HPDE6-E6E7 (cell line): Measurements from ENCODE around the gene GARNL3.

Source experiments
- DNase-seq: peaks from one replicate; pipeline ENCODE4 v3.0.0; 2011; ENCODE audit warnings: missing footprints; ENCODE audit errors: extremely low spot score

Gene GARNL3

GRCh38 chr9:127264462-127265219 is at the start of gene GARNL3:
Gene GARNL3 (plus strand): TSS chr9:127264774. CDS start chr9:127264878, 104 bp downstream.
- DNase-seq = no peak

- DNase-seq = no peak
Measured at GRCh38 chr9:127215268-127216209, 49.0 kb upstream of the GARNL3 start.

- DNase-seq = no peak
Measured at GRCh38 chr9:127216210-127216887, 48.2 kb upstream of the GARNL3 start.

GRCh38 chr9:127216888-127217217 is 47.7 kb upstream of the GARNL3 start:
- no peak for DNase-seq

GRCh38 chr9:127218818-127219217 is 45.8 kb upstream of the GARNL3 start:
- no peak for DNase-seq

GRCh38 chr9:127219520-127219919 is 45.1 kb upstream of the GARNL3 start:
- no peak for DNase-seq

GRCh38 chr9:127221695-127222094 is 42.9 kb upstream of the GARNL3 start:
- no peak for DNase-seq

- DNase-seq = no peak
Measured at GRCh38 chr9:127222388-127223095, 42.0 kb upstream of the GARNL3 start.

- no peak for DNase-seq
Measured at GRCh38 chr9:127223266-127223665, 41.3 kb upstream of the GARNL3 start.

- no peak for DNase-seq
Measured at GRCh38 chr9:127223810-127224177, 40.8 kb upstream of the GARNL3 start.

- DNase-seq = peak; percentile 92
Measured at GRCh38 chr9:127224178-127224882, 40.2 kb upstream of the GARNL3 start.

GRCh38 chr9:127224883-127225739 is 39.5 kb upstream of the GARNL3 start:
- peak; percentile 98 for DNase-seq

- DNase-seq = no peak
Measured at GRCh38 chr9:127225801-127226625, 38.6 kb upstream of the GARNL3 start.

GRCh38 chr9:127229691-127230417 is 34.7 kb upstream of the GARNL3 start:
- no peak for DNase-seq

GRCh38 chr9:127231666-127232065 is 32.9 kb upstream of the GARNL3 start:
- DNase-seq = no peak

- DNase-seq = no peak
Measured at GRCh38 chr9:127232833-127233549, 31.6 kb upstream of the GARNL3 start.

GRCh38 chr9:127233550-127233949 is 31.0 kb upstream of the GARNL3 start:
- DNase-seq = no peak

GRCh38 chr9:127233989-127234388 is 30.6 kb upstream of the GARNL3 start:
- DNase-seq = no peak
